Uterus (tissue), 4 donors: ENCODE data around the gene NEMF. TPM values are rescaled to one million over a fixed set of nuclear protein-coding genes. Genes with fewer than 3 reads are reported as not detected.
"Not testable (repeated sequence)": the region's sequence is repeated elsewhere in the genome, so short reads cannot be mapped to it uniquely, and the experiment has no call there.

ENCODE experiments used
- DNase-seq, 2 donors: peaks; one replicate each; pipeline ENCODE4 v3.0.0-alpha.2; 2019 to 2020
- H3K27ac ChIP-seq, 2 donors: fragments of 200-600 bp; sonication (generic); 1 replicate in 1 of 2; 2 replicates in 1 of 2; pipeline ENCODE4 v1.5.1; 2016 to 2018
- H3K27me3 ChIP-seq, 2 donors: fragments of 200-600 bp; sonication (generic); one replicate each; pipeline ENCODE4 v1.5.1; 2018 to 2019; ENCODE audit warnings: control low read depth in 1 of 2
- H3K36me3 ChIP-seq, 2 donors: fragments of 200-600 bp; sonication (generic); one replicate each; pipeline ENCODE4 v1.5.1; 2019; ENCODE audit warnings: control low read depth in 1 of 2
- H3K4me1 ChIP-seq, 2 donors: fragments of 200-600 bp; sonication (generic); one replicate each; pipeline ENCODE4 v1.5.1; 2018 to 2019; ENCODE audit warnings: control low read depth in 1 of 2
- H3K4me3 ChIP-seq, 2 donors: fragments of 200-600 bp; sonication (generic); 1 replicate in 1 of 2; 2 replicates in 1 of 2; pipeline ENCODE4 v1.5.1; 2018 to 2019; ENCODE audit warnings: mild to moderate bottlenecking in 1 of 2
- H3K9me3 ChIP-seq, 2 donors: fragments of 200-600 bp; sonication (generic); one replicate each; pipeline ENCODE4 v1.5.1; 2019; ENCODE audit warnings: control low read depth in 1 of 2
- CTCF ChIP-seq, 4 experiments: fragments of 200-600 bp in 2 of 4; fragments of 450-650 bp in 2 of 4; sonication (generic) in 2 of 4; IDR thresholded peaks; one replicate each; pipeline ENCODE4 v1.5.1; 2016 to 2019; ENCODE audit warnings: antibody characterized with exemption in 4 of 4, mild to moderate bottlenecking in 2 of 4, moderate library complexity in 1 of 4
- POLR2A ChIP-seq, 2 donors: fragments of 450-650 bp; IDR thresholded peaks; one replicate each; pipeline ENCODE4 v1.6.1; 2016; ENCODE audit warnings: antibody characterized with exemption in 2 of 2, mild to moderate bottlenecking in 1 of 2, moderate library complexity in 1 of 2
- intact Hi-C: fragments of 100-400 bp; cut with DNase I; formaldehyde crosslinking; loops from one replicate; pipeline ENCODE4 v1.15.1; 2023; ENCODE audit warnings: low total_unique reads
- total RNA-seq, 4 donors: library from RNA; depleted of rRNA in 3 of 4; stranded (reverse); fragments of >200 nt in 3 of 4; gene quantifications; one replicate each; pipeline versions ENCODE4 v1.1.0 to v1.2.4, GENCODE V29; 2014 to 2023
- donor health status: DM: yes; HTN: yes; CAD: no.

The NEMF gene
- total RNA-seq, 4 donors from 2014 or later = 54.3 to 108 (median 74.2) TPM

DNA sequence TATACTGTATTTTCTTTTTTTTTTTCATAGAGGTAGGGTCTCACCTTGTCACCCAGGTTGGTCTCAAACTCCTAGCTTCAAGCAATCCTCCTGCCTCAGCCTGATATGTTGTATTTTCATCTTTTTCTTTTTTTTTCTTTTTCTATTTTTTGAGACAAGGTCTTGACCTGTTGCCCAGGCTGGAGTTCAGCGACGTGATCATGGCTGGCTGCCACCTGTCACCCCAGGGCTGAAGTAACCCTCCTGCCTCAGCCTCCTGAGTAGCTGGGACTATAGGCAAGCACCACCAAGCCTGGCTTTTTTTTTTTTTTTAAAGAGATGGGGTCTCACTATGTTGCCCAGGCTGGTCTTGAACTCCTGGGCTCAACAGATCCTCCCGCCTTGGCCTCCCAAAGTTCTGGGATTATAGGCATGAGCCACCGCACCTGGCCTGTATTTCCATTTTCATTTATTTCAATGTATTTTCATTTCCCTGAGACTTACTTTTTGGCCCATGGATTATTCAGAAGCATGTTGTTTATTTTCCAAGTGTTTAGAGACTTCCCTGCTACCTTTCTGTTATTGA, 24.1 kb upstream of the NEMF start:
- no peak overlapping the region for H3K4me3 ChIP-seq
- intact Hi-C loops = no loop called here
- H3K27ac ChIP-seq = no peak overlapping the region
- H3K9me3 ChIP-seq = no peaks in the 10 kb centered on the region
- H3K4me1 ChIP-seq = no peaks in the 10 kb centered on the region
- TF ChIP-seq POLR2A (IDR thresholded peaks at IDR 0.05) = no peak
- TF ChIP-seq CTCF (IDR thresholded peaks at IDR 0.05) = no peak
- H3K36me3 ChIP-seq = no peaks in the 10 kb centered on the region
- no peak for DNase-seq
- peaks cover 0 to 3% of the 10 kb centered on the region in 2 donors for H3K27me3 ChIP-seq

DNA sequence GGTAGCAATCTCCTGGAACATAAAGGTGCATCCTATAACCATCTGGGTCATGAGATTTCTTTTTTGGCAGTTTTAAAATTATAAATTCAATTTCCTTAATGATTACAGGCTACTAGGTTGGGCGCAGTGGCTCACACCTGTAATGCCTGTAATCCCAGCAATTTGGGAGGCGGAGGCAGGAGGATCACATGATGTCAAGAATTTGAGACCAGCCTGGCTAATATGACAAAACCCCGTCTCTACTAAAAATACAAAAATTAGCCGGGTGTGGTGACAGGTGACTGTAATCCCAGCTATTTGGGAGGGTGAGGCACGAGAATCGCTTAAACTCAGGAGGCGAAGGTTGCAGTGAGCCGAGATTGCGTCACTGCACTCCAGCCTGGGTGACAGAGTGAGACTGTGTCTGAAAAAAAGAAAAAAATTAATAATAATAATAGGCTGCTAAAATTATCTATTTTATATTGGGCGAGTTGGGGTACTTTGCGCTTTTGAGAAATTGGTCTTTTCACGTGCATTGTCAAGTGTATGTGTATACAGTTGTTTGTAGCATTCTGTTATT, 23.1 kb upstream of the NEMF start:
- no peak for DNase-seq
- Histone ChIP-seq H3K9me3 (no peaks in the 10 kb centered on the region), H3K4me3 (no peak overlapping the region), H3K4me1 (no peaks in the 10 kb centered on the region), H3K27ac (no peak overlapping the region), H3K36me3 (no peaks in the 10 kb centered on the region), H3K27me3 (peaks cover 0 to 3% of the 10 kb centered on the region in 2 donors)
- intact Hi-C loops = no loop called here
- no peak for TF ChIP-seq POLR2A (IDR thresholded peaks at IDR 0.05)
- no peak for TF ChIP-seq CTCF (IDR thresholded peaks at IDR 0.05)

GRCh38 chr14:49873548-49873947, 21.0 kb upstream of the NEMF start:
- H3K4me3 ChIP-seq, DNase-seq, H3K27me3 ChIP-seq, H3K36me3 ChIP-seq, H3K4me1 ChIP-seq, H3K9me3 ChIP-seq, intact Hi-C loops, H3K27ac ChIP-seq: not testable (repeated sequence)

DNA sequence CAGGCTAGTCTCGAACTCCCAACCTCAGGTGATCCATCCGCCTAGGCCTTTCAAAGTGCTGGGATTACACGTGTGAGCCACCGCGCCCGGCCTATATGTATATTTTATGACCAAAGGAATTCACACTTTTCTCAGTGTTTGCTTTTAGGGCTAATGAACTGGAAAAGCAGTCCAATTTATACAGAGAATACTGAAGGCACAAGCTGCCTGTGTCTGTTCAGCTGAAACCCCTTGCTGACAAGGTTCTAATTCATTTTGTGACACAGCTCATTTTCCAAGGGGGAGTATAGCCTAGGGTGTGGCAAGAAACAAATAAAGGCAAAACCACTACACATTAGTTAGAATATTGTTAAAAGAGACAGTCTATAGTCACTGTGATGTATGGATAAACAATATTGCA, 18.3 kb upstream of the NEMF start:
- no peak for DNase-seq
- Histone ChIP-seq H3K36me3 (no peaks in the 10 kb centered on the region), H3K27ac (no peak overlapping the region), H3K4me1 (no peaks in the 10 kb centered on the region), H3K4me3 (no peak overlapping the region), H3K27me3 (no peaks in the 10 kb centered on the region), H3K9me3 (no peaks in the 10 kb centered on the region)
- TF ChIP-seq POLR2A (IDR thresholded peaks at IDR 0.05) = no peak
- no peak for TF ChIP-seq CTCF (IDR thresholded peaks at IDR 0.05)
- intact Hi-C loops = no loop called here

DNA sequence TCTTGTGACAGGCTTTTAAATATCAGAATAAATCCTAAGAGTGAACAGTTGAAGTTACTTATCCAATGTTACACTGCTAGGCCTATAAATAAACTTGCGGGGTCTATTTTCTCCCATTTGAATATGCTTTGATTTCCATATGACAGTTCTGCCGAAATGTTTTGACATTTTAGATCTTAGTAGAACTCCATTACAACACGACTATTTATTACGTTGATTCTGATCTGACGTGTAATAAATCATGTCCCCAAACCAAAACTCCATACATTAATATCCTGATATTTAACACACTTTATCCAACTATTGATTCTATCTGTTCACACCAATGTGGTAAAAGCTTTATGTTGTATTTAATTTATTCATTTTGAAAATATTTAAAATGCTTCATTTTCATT, 16.1 kb upstream of the NEMF start:
- intact Hi-C loops = loop anchor here (10.0 kb wide), 1 partner anchor 236 kb away; no protein-coding TSS in a partner anchor
- Histone ChIP-seq H3K36me3 (no peaks in the 10 kb centered on the region), H3K27me3 (no peaks in the 10 kb centered on the region), H3K4me3 (peak overlapping the region; percentile 51 to 58), H3K9me3 (no peaks in the 10 kb centered on the region), H3K27ac (peak overlapping the region; percentile 82 to 91), H3K4me1 (peaks cover 0 to 4% of the 10 kb centered on the region in 2 donors)
- TF ChIP-seq POLR2A (IDR thresholded peaks at IDR 0.05) (no peak), CTCF (IDR thresholded peaks at IDR 0.05) (no peak)
- DNase-seq = no peak
